Esophagus squamous epithelium (tissue), 5 donors: ENCODE results near the gene TUBGCP3. TPM values are rescaled to one million over a fixed set of nuclear protein-coding genes. Genes with fewer than 3 reads are reported as not detected.

Experiments used
- DNase-seq: peaks from one replicate; lab custom pipeline; 2025; lab: John Stamatoyannopoulos, UW
- H3K27ac ChIP-seq, 4 donors: fragments of 200-600 bp; sonication (generic); one replicate each; pipeline ENCODE4 v1.5.1; 2016 to 2019; ENCODE audit warnings: mild to moderate bottlenecking in 1 of 4
- H3K27me3 ChIP-seq, 4 donors: fragments of 200-600 bp; sonication (generic); 1 replicate in 3 of 4; 2 replicates in 1 of 4; pipeline versions ENCODE4 v1.5.1 to v1.6.0; 2017 to 2021; ENCODE audit warnings: antibody characterized with exemption in 1 of 4
- H3K36me3 ChIP-seq, 3 donors: fragments of 200-600 bp; sonication (generic); one replicate each; pipeline ENCODE4 v1.5.1; 2016 to 2019
- H3K4me1 ChIP-seq, 3 donors: fragments of 200-600 bp; sonication (generic); one replicate each; pipeline ENCODE4 v1.5.1; 2017 to 2019
- H3K4me3 ChIP-seq, 4 donors: fragments of 200-600 bp; sonication (generic); 1 replicate in 3 of 4; 2 replicates in 1 of 4; pipeline ENCODE4 v1.5.1; 2016 to 2019; ENCODE audit warnings: mild to moderate bottlenecking in 2 of 4, moderate library complexity in 1 of 4
- H3K9me3 ChIP-seq, 3 donors: fragments of 200-600 bp; sonication (generic); one replicate each; pipeline ENCODE4 v1.5.1; 2016 to 2019
- POLR2A ChIP-seq, 4 donors: fragments of 450-650 bp; IDR thresholded peaks; one replicate each; pipeline ENCODE4 v1.6.1; 2017; ENCODE audit warnings: antibody characterized with exemption in 4 of 4, mild to moderate bottlenecking in 4 of 4, moderate library complexity in 3 of 4
- WGBS, 2 donors: methylation state at CpG; one replicate each; pipeline ENCODE4 v1.1.5; 2018; 5-methylcytosine and 5-hydroxymethylcytosine counted together
- intact Hi-C: fragments of 100-400 bp; cut with DNase I; formaldehyde crosslinking; loops from one replicate; pipeline ENCODE4 v1.15.0; 2022
- total RNA-seq, 4 donors: library from RNA; depleted of rRNA; stranded (reverse); fragments of >200 nt; gene quantifications; one replicate each; pipeline ENCODE4 v1.1.0, GENCODE V29; 2016
- TF ChIP-seq, protein P1 (sequence below), 6 experiments: fragments of 450-650 bp in 4 of 6; fragments of 200-600 bp in 2 of 6; sonication (generic) in 2 of 6; IDR thresholded peaks; one replicate each; pipeline ENCODE4 v1.5.1; 2016 to 2019; ENCODE audit warnings: antibody characterized with exemption in 6 of 6, mild to moderate bottlenecking in 4 of 6, moderate library complexity in 4 of 6
- donor health status: DM: yes; HTN: yes; CAD: no.

TUBGCP3 gene
- total RNA-seq, 4 donors from 2014 or later = 12.9 to 29.4 (median 18.9) TPM

DNA sequence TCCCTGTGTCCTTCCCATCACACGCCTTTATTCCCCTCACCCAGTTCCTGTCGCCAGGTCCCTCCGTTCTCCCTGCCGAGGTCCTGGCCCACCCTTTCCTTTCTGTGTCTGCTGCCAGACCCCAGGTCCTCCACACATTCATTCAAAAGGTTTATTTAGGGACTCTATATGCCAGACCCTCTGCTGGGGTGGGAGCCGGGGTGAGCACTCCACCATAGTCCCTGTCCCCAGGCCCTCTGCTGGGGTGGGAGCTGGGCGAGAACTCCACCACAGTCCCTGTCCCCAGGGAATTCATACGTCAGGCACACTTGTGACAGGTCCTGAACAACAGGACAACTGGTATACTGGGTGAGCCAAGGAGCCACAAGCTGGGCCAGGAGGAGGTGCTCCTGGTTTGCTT, 34.4 kb upstream of the TUBGCP3 start:
- Histone ChIP-seq H3K27ac (no peak overlapping the region), H3K27me3 (peaks cover 0 to 45% (median 0%) of the 10 kb centered on the region in 4 donors), H3K9me3 (no peaks in the 10 kb centered on the region), H3K4me3 (no peak overlapping the region), H3K4me1 (peaks cover 0 to 4% (median 0%) of the 10 kb centered on the region in 3 donors), H3K36me3 (no peaks in the 10 kb centered on the region)
- intact Hi-C loops = no loop called here
- DNase-seq = no peak
- TF ChIP-seq POLR2A (IDR thresholded peaks at IDR 0.05) = no peak
- TF ChIP-seq, protein P1, sequence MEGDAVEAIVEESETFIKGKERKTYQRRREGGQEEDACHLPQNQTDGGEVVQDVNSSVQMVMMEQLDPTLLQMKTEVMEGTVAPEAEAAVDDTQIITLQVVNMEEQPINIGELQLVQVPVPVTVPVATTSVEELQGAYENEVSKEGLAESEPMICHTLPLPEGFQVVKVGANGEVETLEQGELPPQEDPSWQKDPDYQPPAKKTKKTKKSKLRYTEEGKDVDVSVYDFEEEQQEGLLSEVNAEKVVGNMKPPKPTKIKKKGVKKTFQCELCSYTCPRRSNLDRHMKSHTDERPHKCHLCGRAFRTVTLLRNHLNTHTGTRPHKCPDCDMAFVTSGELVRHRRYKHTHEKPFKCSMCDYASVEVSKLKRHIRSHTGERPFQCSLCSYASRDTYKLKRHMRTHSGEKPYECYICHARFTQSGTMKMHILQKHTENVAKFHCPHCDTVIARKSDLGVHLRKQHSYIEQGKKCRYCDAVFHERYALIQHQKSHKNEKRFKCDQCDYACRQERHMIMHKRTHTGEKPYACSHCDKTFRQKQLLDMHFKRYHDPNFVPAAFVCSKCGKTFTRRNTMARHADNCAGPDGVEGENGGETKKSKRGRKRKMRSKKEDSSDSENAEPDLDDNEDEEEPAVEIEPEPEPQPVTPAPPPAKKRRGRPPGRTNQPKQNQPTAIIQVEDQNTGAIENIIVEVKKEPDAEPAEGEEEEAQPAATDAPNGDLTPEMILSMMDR (IDR thresholded peaks at IDR 0.05) = no peak
- 52 to 75% methylated on average over 4 to 5 of the region's 7 CpGs for WGBS, 2 donors

DNA sequence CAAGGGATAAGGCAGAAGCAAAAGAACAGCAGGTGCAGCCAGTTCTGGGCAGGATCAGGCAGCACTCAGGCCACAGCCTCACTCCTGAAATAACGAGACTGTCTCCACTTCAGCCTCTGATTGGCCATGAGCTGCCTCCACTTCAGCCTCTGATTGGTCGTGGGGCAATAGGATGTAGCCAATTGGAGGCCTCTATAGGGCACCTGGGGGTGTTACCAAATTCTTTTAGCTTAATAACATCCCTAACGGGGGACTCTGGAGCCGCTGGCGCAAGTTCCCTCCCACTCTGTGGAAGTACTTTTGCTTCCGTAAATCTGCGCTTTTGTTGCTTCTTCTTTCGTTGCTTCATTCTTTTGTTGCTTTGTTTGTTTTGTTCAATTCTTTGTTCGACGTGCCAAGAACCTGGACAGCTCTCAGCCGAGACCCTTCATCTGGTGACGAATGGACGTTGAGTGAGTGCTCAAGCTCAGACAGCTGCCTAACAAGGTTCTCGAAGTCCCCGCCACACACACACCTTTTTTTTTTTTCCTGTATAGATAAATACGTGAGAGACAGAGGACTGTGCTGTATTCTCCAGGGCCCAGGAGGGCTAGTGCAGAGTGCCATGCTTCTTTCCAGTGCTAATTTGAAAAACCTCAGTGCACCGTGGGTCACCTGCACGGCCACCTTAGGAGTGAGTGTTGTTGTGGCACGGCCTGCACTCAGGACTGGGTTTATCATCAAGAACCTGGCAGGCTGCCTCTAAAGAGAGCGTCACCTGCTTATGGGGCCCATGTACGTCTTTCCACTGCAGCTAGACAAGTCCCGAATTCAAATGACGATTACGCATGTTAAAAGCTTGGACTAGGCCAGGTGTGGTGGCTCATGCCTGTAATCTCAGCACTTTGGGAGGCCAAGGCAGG, 32.0 kb upstream of the TUBGCP3 start:
- Histone ChIP-seq H3K4me3 (no peak overlapping the region), H3K27ac (no peak overlapping the region), H3K27me3 (peaks cover 0 to 56% (median 0%) of the 10 kb centered on the region in 4 donors), H3K9me3 (no peaks in the 10 kb centered on the region), H3K4me1 (peaks cover 0 to 4% (median 0%) of the 10 kb centered on the region in 3 donors), H3K36me3 (no peaks in the 10 kb centered on the region)
- TF ChIP-seq, protein P1 (IDR thresholded peaks at IDR 0.05) = no peak
- TF ChIP-seq POLR2A (IDR thresholded peaks at IDR 0.05) = no peak
- no peak for DNase-seq
- intact Hi-C loops = no loop called here
- 34 to 61% methylated on average over 17 to 18 of the region's 24 CpGs for WGBS, 2 donors

DNA sequence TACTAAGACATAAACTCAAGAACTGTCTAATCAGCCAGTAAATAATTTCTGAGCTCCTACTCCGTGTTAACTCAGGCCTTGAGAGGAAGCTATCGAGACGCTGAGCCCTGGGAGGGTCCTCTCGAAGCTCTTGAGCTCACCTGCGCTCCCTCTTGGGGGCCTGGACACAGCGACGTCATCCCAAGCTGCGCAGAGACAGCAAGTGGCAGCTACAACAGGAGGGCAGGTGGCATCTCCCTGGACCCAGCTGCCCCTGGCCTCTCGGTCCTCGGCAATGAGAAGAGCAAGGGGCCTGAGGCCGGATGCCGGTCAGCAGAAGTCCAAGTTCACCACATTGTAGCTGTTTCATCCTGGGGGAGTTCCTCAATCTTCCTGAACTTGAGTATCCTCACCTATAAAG, 30.5 kb upstream of the TUBGCP3 start:
- H3K9me3 ChIP-seq = no peaks in the 10 kb centered on the region
- intact Hi-C loops = no loop called here
- DNase-seq = no peak
- TF ChIP-seq POLR2A (IDR thresholded peaks at IDR 0.05) = no peak
- TF ChIP-seq, protein P1 (IDR thresholded peaks at IDR 0.05) = no peak
- no peak overlapping the region for H3K27ac ChIP-seq
- no peak overlapping the region for H3K4me3 ChIP-seq
- H3K36me3 ChIP-seq = no peaks in the 10 kb centered on the region
- peaks cover 0 to 47% (median 0%) of the 10 kb centered on the region in 4 donors for H3K27me3 ChIP-seq
- H3K4me1 ChIP-seq = peaks cover 0 to 4% (median 0%) of the 10 kb centered on the region in 3 donors
- WGBS, 2 donors = 81 to 90% methylated on average over 4 to 5 of the region's 12 CpGs

DNA sequence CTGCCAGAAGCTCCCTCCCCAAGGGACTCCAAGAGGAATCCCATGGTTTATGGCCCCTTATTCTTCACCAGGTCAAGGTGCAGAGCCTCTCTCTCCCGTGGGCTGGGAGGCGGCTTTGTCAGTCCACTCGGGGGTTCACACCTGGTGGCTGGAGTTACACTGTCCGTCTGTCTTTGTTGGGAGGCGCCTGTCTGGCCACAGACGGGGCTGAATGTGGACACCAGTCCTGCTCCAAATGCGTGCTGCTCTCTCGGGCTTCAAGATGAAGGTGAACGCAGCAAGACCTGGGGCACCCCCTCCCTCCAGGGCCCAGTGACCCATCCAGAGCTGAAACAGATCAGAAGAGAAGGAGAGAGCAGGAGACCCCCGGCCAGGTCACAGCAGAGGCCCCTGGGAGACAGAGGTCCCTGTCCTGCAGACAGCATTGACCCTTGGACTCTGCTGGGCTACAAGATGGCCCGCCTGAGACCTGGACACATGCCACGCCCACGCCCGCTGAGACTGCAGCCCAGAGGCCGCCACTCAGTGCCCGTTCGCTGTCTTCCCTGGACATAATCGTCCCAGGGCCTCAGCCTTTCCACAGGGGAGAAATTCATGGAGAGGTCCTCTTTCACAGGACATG, 29.9 kb upstream of the TUBGCP3 start:
- Histone ChIP-seq H3K4me3 (no peak overlapping the region), H3K4me1 (peaks cover 0 to 4% (median 0%) of the 10 kb centered on the region in 3 donors), H3K27me3 (peaks cover 0 to 45% (median 0%) of the 10 kb centered on the region in 4 donors), H3K36me3 (no peaks in the 10 kb centered on the region), H3K27ac (no peak overlapping the region), H3K9me3 (no peaks in the 10 kb centered on the region)
- TF ChIP-seq, protein P1 (IDR thresholded peaks at IDR 0.05) = no peak
- intact Hi-C loops = no loop called here
- WGBS, 2 donors = 60% methylated on average over 1 of the region's 18 CpGs; no CpG with 5 or more reads in 1 of the 2 donors
- DNase-seq = no peak
